Hepatocyte (in vitro differentiated cells): ENCODE measurements around the gene GARS1. TPM values are rescaled to one million over a fixed set of nuclear protein-coding genes. Genes with fewer than 3 reads are reported as not detected.

ENCODE experiments used
- DNase-seq: peaks from one replicate; pipeline ENCODE4 v3.0.0-alpha.2; 2016; ENCODE audit warnings: low spot score
- H2AFZ ChIP-seq: fragments of 200-600 bp; sonication (generic); 2 replicates; pipeline ENCODE4 v1.6.0; 2016; ENCODE audit warnings: antibody characterized with exemption, mild to moderate bottlenecking
- H3K27ac ChIP-seq: fragments of 200-600 bp; sonication (generic); 2 replicates; pipeline ENCODE4 v1.5.1; 2016; ENCODE audit warnings: mild to moderate bottlenecking
- H3K27me3 ChIP-seq: fragments of 200-600 bp; sonication (generic); 2 replicates; pipeline ENCODE4 v1.6.1; 2016
- H3K36me3 ChIP-seq: fragments of 200-600 bp; sonication (generic); replicated peaks from 2 replicates; pipeline ENCODE4 v1.5.1; 2016; ENCODE audit warnings: low read depth; ENCODE audit not compliant: insufficient read depth
- H3K4me1 ChIP-seq: fragments of 200-600 bp; sonication (generic); 2 replicates; pipeline ENCODE4 v1.5.1; 2016; ENCODE audit warnings: mild to moderate bottlenecking, moderate library complexity; ENCODE audit not compliant: insufficient read depth
- H3K4me2 ChIP-seq: fragments of 200-600 bp; sonication (generic); 2 replicates; pipeline ENCODE4 v1.6.0; 2016
- H3K4me3 ChIP-seq: fragments of 200-600 bp; sonication (generic); 2 replicates; pipeline ENCODE4 v1.5.1; 2016; ENCODE audit warnings: mild to moderate bottlenecking
- H3K79me2 ChIP-seq: fragments of 200-600 bp; sonication (generic); 2 replicates; pipeline ENCODE4 v1.6.0; 2017; ENCODE audit warnings: mild to moderate bottlenecking
- H3K9me2 ChIP-seq: fragments of 200-600 bp; sonication (generic); replicated peaks from 2 replicates; pipeline ENCODE4 v1.6.0; 2017; ENCODE audit warnings: mild to moderate bottlenecking; ENCODE audit not compliant: insufficient read depth
- H3K9me3 ChIP-seq: fragments of 200-600 bp; sonication (generic); 2 replicates; pipeline ENCODE4 v1.5.1; 2016; ENCODE audit warnings: low read depth, mild to moderate bottlenecking
- H4K20me1 ChIP-seq: fragments of 200-600 bp; sonication (generic); 2 replicates; pipeline ENCODE4 v1.6.0; 2016; ENCODE audit warnings: mild to moderate bottlenecking; ENCODE audit not compliant: insufficient read depth, poor library complexity, severe bottlenecking
- CTCF ChIP-seq: fragments of 200-600 bp; sonication (generic); IDR thresholded peaks from 2 replicates; pipeline ENCODE4 v1.5.1; 2016; ENCODE audit warnings: antibody characterized with exemption, mild to moderate bottlenecking; ENCODE audit not compliant: poor library complexity
- EZH2 ChIP-seq: fragments of 200-600 bp; sonication (generic); IDR thresholded peaks from 2 replicates; pipeline ENCODE4 v1.6.1; 2016; ENCODE audit warnings: antibody characterized with exemption, mild to moderate bottlenecking, borderline replicate concordance
- EZH2phosphoT487 ChIP-seq: fragments of 200-600 bp; sonication (generic); IDR thresholded peaks from one replicate; pipeline ENCODE4 v1.6.1; 2018; ENCODE audit warnings: antibody characterized with exemption, mild to moderate bottlenecking, low read depth, moderate library complexity; ENCODE audit not compliant: unreplicated experiment, severe bottlenecking
- WGBS: methylation state at CpG from one replicate; pipeline ENCODE4 v1.1.6; 2016; ENCODE audit warnings: low lambda C conversion rate; ENCODE audit errors: missing lambda C conversion rate; 5-methylcytosine and 5-hydroxymethylcytosine counted together
- polyA plus RNA-seq: library from polyadenylated mRNA; unstranded; fragments of >200 nt; fragmentation: Nextera tagmentation; extraction: Ambion mirVana; gene quantifications from 2 replicates; pipeline ENCODE4 v1.2.1, GENCODE V29; 2016
- total RNA-seq: library from RNA; depleted of rRNA; stranded (reverse); fragments of >200 nt; gene quantifications from 2 replicates; pipeline ENCODE4 v1.2.3, GENCODE V29; 2014

The GARS1 gene
- total and polyA plus RNA-seq, 2 experiments from 2014 or later, result 131 to 163 TPM

- Histone ChIP-seq H2AFZ (no peak overlapping the region), H4K20me1 (no peaks in the 10 kb centered on the region), H3K4me1 (peaks cover 4% of the 10 kb centered on the region), H3K9me3 (no peaks in the 10 kb centered on the region), H3K36me3 (no peaks in the 10 kb centered on the region), H3K4me2 (no peak overlapping the region), H3K4me3 (no peak overlapping the region), H3K79me2 (no peaks in the 10 kb centered on the region), H3K27me3 (no peaks in the 10 kb centered on the region), H3K9me2 (no peaks in the 10 kb centered on the region), H3K27ac (no peak overlapping the region)
- DNase-seq, result no peak
- WGBS, result 96% methylated on average over 2 of the region's 2 CpGs
- TF ChIP-seq EZH2 (no peak), EZH2phosphoT487 (no peak), CTCF (no peak)
Measured at GRCh38 chr7:30555525-30555924, 39.2 kb upstream of the GARS1 start.

GRCh38 chr7:30556840-30557239, 37.8 kb upstream of the GARS1 start:
- no peak overlapping the region for H3K27ac ChIP-seq
- DNase-seq, result no peak

GRCh38 chr7:30557245-30557644, 37.4 kb upstream of the GARS1 start:
- Histone ChIP-seq H3K4me1 (peaks cover under 1% of the 10 kb centered on the region), H2AFZ (no peak overlapping the region), H3K79me2 (no peaks in the 10 kb centered on the region), H3K4me3 (no peak overlapping the region), H3K4me2 (no peak overlapping the region), H3K9me2 (no peaks in the 10 kb centered on the region), H3K9me3 (no peaks in the 10 kb centered on the region), H3K36me3 (no peaks in the 10 kb centered on the region), H3K27me3 (no peaks in the 10 kb centered on the region), H4K20me1 (no peaks in the 10 kb centered on the region), H3K27ac (no peak overlapping the region)
- no peak for DNase-seq
- 80% methylated on average over 1 of the region's 1 CpG for WGBS
- TF ChIP-seq EZH2 (no peak), CTCF (no peak), EZH2phosphoT487 (no peak)

More at GRCh38 chr7:30556840-30557239, 37.8 kb upstream of the GARS1 start:
- H3K4me2 ChIP-seq, result no peak overlapping the region
- TF ChIP-seq EZH2 (no peak), CTCF (no peak), EZH2phosphoT487 (no peak)
- H3K27me3 ChIP-seq, result no peaks in the 10 kb centered on the region
- no peak overlapping the region for H2AFZ ChIP-seq
- H3K9me3 ChIP-seq, result no peaks in the 10 kb centered on the region
- 72% methylated on average over 6 of the region's 6 CpGs for WGBS
- H3K79me2 ChIP-seq, result no peaks in the 10 kb centered on the region
- H3K36me3 ChIP-seq, result no peaks in the 10 kb centered on the region
- H4K20me1 ChIP-seq, result no peaks in the 10 kb centered on the region
- no peak overlapping the region for H3K4me3 ChIP-seq
- no peaks in the 10 kb centered on the region for H3K4me1 ChIP-seq
- no peaks in the 10 kb centered on the region for H3K9me2 ChIP-seq

GRCh38 chr7:30559611-30560010, 35.1 kb upstream of the GARS1 start:
- H4K20me1 ChIP-seq, result no peaks in the 10 kb centered on the region
- peaks cover 3% of the 10 kb centered on the region for H3K4me1 ChIP-seq
- no peak overlapping the region for H2AFZ ChIP-seq
- WGBS, result 65% methylated on average over 5 of the region's 5 CpGs
- H3K4me3 ChIP-seq, result no peak overlapping the region
- H3K27me3 ChIP-seq, result no peaks in the 10 kb centered on the region
- no peaks in the 10 kb centered on the region for H3K9me3 ChIP-seq
- no peak for TF ChIP-seq EZH2
- no peak for TF ChIP-seq CTCF
- no peak for TF ChIP-seq EZH2phosphoT487
- H3K27ac ChIP-seq, result no peak overlapping the region
- H3K4me2 ChIP-seq, result no peak overlapping the region
- H3K36me3 ChIP-seq, result no peaks in the 10 kb centered on the region
- DNase-seq, result no peak
- H3K79me2 ChIP-seq, result no peaks in the 10 kb centered on the region
- no peaks in the 10 kb centered on the region for H3K9me2 ChIP-seq
